K562 (cell line): ENCODE measurements around the gene CD52. TPM values are rescaled to one million over a fixed set of nuclear protein-coding genes. Genes with fewer than 3 reads are reported as not detected.
A peak's percentile ranks its signal among the peaks of the same experiment; 100 is the strongest.

Experiments
- ATAC-seq: fragments of 200-7000 bp; cut with Tn5 transposase; 3 replicates; pipeline ENCODE4 v1.9.1; 2020; ENCODE audit warnings: moderate library complexity
- BruUV-seq: library from RNA; stranded (reverse); fragments of 400-500 nt; replicated peaks from 2 replicates; lab custom pipeline; 2021; lab: Mats Ljungman, UMichigan
- CTCF ChIA-PET: fragments of 300-600 bp; formaldehyde crosslinking; extraction: SDS; loops from one replicate; lab custom pipeline; 2021; ENCODE audit warnings: low intra/inter-chr PET ratio; lab: Yijun Ruan, JAX
- POLR2A ChIA-PET: fragments of 300-600, 350-650 bp; sonication (Branson Sonifier 250); formaldehyde crosslinking; extraction: SDS; loops from one replicate; lab custom pipeline; 2021; ENCODE audit warnings: antibody characterized with exemption, inconsistent platforms; lab: Yijun Ruan, JAX
- DNase-seq, 4 experiments: peaks; one replicate each; pipeline versions ENCODE4 v3.0.0 to v3.0.0-alpha.2; 2011 to 2018; ENCODE audit warnings: low spot score in 3 of 4, mixed read lengths in 3 of 4; ENCODE audit errors: extremely low read depth in 1 of 4
- FAIRE-seq: peaks from 2 replicates; lab custom pipeline; 2011; peaks lifted over from hg19 to GRCh38; lab: Jason Lieb, UNC
- H2AFZ ChIP-seq: 2 replicates; pipeline ENCODE4 v1.6.0; 2011; ENCODE audit warnings: low read depth, low read length, control low read depth, inconsistent platforms
- H3K27ac ChIP-seq: fragments of 200-600 bp; 3 replicates; pipeline ENCODE4 v1.8.0; 2011; ENCODE audit warnings: low read depth, mild to moderate bottlenecking, control low read depth, inconsistent platforms, low read length, moderate library complexity, mixed read lengths; ENCODE audit errors: extremely low read depth
- H3K27me3 ChIP-seq, 2 experiments: fragments of 300-600 bp in 1 of 2; 2 replicates in 1 of 2; 3 replicates in 1 of 2; pipeline versions ENCODE4 v1.6.0 to v1.8.0; 2011; ENCODE audit warnings: inconsistent platforms in 2 of 2, low read length in 2 of 2, mild to moderate bottlenecking in 1 of 2, mixed read lengths in 1 of 2, moderate library complexity in 1 of 2; ENCODE audit not compliant: control insufficient read depth in 2 of 2, insufficient read depth in 2 of 2
- H3K36me3 ChIP-seq: fragments of 300-600 bp; 3 replicates; pipeline ENCODE4 v1.8.0; 2011; ENCODE audit warnings: mild to moderate bottlenecking, low read length, inconsistent platforms; ENCODE audit not compliant: control insufficient read depth, insufficient read depth
- H3K4me1 ChIP-seq, 2 experiments: fragments of 200-600 bp in 1 of 2; replicated peaks in 1 of 2; 2 replicates in 1 of 2; 3 replicates in 1 of 2; pipeline versions ENCODE4 v1.5.1 to v1.8.0; 2011; ENCODE audit warnings: inconsistent platforms in 2 of 2, low read length in 2 of 2, mild to moderate bottlenecking in 1 of 2, mixed read lengths in 1 of 2, moderate library complexity in 1 of 2; ENCODE audit not compliant: control insufficient read depth in 2 of 2, insufficient read depth in 2 of 2
- H3K4me2 ChIP-seq: 2 replicates; pipeline ENCODE4 v1.6.1; 2011; ENCODE audit warnings: low read length, control low read depth, inconsistent platforms, mixed read lengths; ENCODE audit not compliant: insufficient read depth
- H3K4me3 ChIP-seq: fragments of 200-600 bp; sonication (generic), shearing (Covaris generic); 2 replicates; pipeline ENCODE4 v1.5.1; 2016; ENCODE audit warnings: control low read depth, inconsistent platforms
- H3K79me2 ChIP-seq: fragments of 200-600 bp; 3 replicates; pipeline ENCODE4 v1.8.0; 2011; ENCODE audit warnings: low read length, inconsistent platforms; ENCODE audit not compliant: control insufficient read depth, insufficient read depth
- H3K9ac ChIP-seq, 2 experiments: 2 replicates each; pipeline versions ENCODE4 v1.6.0 to v1.6.1; 2011; ENCODE audit warnings: low read depth in 2 of 2, low read length in 2 of 2, control low read depth in 1 of 2, inconsistent platforms in 1 of 2, mild to moderate bottlenecking in 1 of 2, mixed read lengths in 1 of 2; ENCODE audit not compliant: insufficient read depth in 1 of 2
- H3K9me1 ChIP-seq: one replicate; pipeline ENCODE4 v1.6.0; 2011; ENCODE audit warnings: inconsistent platforms, mild to moderate bottlenecking, low read length, moderate library complexity; ENCODE audit not compliant: control insufficient read depth, insufficient read depth
- H3K9me3 ChIP-seq: replicated peaks from 2 replicates; pipeline ENCODE4 v1.5.1; 2011; ENCODE audit warnings: low read depth, low read length, inconsistent platforms; ENCODE audit not compliant: control insufficient read depth, insufficient read depth
- H4K20me1 ChIP-seq: replicated peaks from 2 replicates; pipeline ENCODE4 v1.6.1; 2011; ENCODE audit warnings: low read length, inconsistent platforms, mixed read lengths; ENCODE audit not compliant: control insufficient read depth, insufficient read depth
- BRD4 ChIP-seq: fragments of 200-600 bp; sonication (generic); IDR thresholded peaks from 2 replicates; pipeline ENCODE4 v1.6.1; 2017; ENCODE audit warnings: inconsistent platforms
- ESRRA ChIP-seq: fragments of 450-650 bp; IDR thresholded peaks from 2 replicates; pipeline ENCODE4 v1.6.1; 2014; ENCODE audit warnings: low read depth, mild to moderate bottlenecking, moderate library complexity, borderline replicate concordance
- FUS ChIP-seq: fragments of 200-400 bp; formaldehyde crosslinking; optimal IDR thresholded peaks from 2 replicates; pipeline ENCODE3; 2017; ENCODE audit warnings: low read depth, low read length
- HIVEP1 ChIP-seq: fragments of 250-450 bp; sonication (Bioruptor Pico); IDR thresholded peaks from 2 replicates; pipeline ENCODE4 v1.4.0; 2020; ENCODE audit warnings: mild to moderate bottlenecking
- PHF21A ChIP-seq: fragments of 450-650 bp; IDR thresholded peaks from 2 replicates; pipeline ENCODE4 v1.6.1; 2017; ENCODE audit warnings: low read depth, borderline replicate concordance
- POLR2AphosphoS5 ChIP-seq: IDR thresholded peaks from 2 replicates; pipeline ENCODE4 v1.6.1; 2011; ENCODE audit warnings: mild to moderate bottlenecking, low read depth, low read length, moderate library complexity; ENCODE audit not compliant: control insufficient read depth, insufficient read depth
- RAD21 ChIP-seq, 2 experiments: fragments of 250-450 bp in 1 of 2; fragments of 450-650 bp in 1 of 2; sonication (Bioruptor Pico) in 1 of 2; formaldehyde crosslinking in 1 of 2; IDR thresholded peaks in 1 of 2; conservative IDR thresholded peaks in 1 of 2; 2 replicates each; pipeline versions ENCODE4 v1.4.0 to v1.8.0; 2020 to 2022; ENCODE audit warnings: mild to moderate bottlenecking in 2 of 2, moderate library complexity in 1 of 2
- WGBS: fragments of 100-300 bp; shearing (Covaris generic); methylation state at CpG from one replicate; pipeline ENCODE4 v1.1.6; 2016; ENCODE audit warnings: low coverage, mixed read lengths; ENCODE audit not compliant: insufficient coverage; ENCODE audit errors: missing lambda C conversion rate; 5-methylcytosine and 5-hydroxymethylcytosine counted together
- in situ Hi-C: fragments of 300-500 bp; cut with MboI; formaldehyde crosslinking; loops from 4 replicates; pipeline ENCODE4 v1.15.0; 2018; ENCODE audit warnings: inconsistent platforms, mixed read lengths
- intact Hi-C: fragments of 100-400 bp; cut with micrococcal nuclease; formaldehyde crosslinking; loops from 2 replicates; pipeline ENCODE4 v1.14.2; 2022
- polyA plus RNA-seq, 8 experiments: library from polyadenylated mRNA; depleted of rRNA in 4 of 8; stranded (reverse) in 5 of 8; unstranded in 3 of 8; fragments of >200 nt; fragmentation: Nextera tagmentation in 2 of 8; fragmentation: Illumina TruSeq in 1 of 8; extraction: Ambion mirVana in 2 of 8; extraction: Trizol in 1 of 8; gene quantifications; 2 replicates each; pipeline versions ENCODE4 v1.2.1 to v1.2.3, GENCODE V29; 2011 to 2014; ENCODE audit warnings: inconsistent platforms in 1 of 8, missing spikeins in 1 of 8
- total RNA-seq, 7 experiments: library from RNA; depleted of rRNA in 6 of 7; stranded (reverse); fragments of >200 nt in 6 of 7; fragmentation: Illumina TruSeq in 2 of 7; extraction: Trizol in 2 of 7; gene quantifications; 2 replicates each; pipeline versions ENCODE4 v1.2.1 to v1.2.3, GENCODE V29; 2011 to 2021; ENCODE audit warnings: low replicate concordance in 1 of 7
- TF ChIP-seq, protein P1 (sequence below): fragments of 250-450 bp; sonication (Bioruptor Pico); IDR thresholded peaks from 2 replicates; pipeline ENCODE4 v1.8.0; 2022; ENCODE audit warnings: moderate library complexity, mild to moderate bottlenecking, inconsistent platforms
- TF ChIP-seq, protein P2 (sequence below): IDR thresholded peaks from 2 replicates; pipeline ENCODE4 v1.6.1; 2011; ENCODE audit not compliant: insufficient read length; ENCODE audit errors: extremely low read depth
- TF ChIP-seq, protein P3 (sequence below): fragments of 450-650 bp; formaldehyde crosslinking; conservative IDR thresholded peaks from 2 replicates; pipeline ENCODE4 v1.4.0; 2022; ENCODE audit warnings: mild to moderate bottlenecking, missing genetic modification characterization
- TF ChIP-seq, protein P4 (sequence below): sonication (generic); formaldehyde crosslinking; IDR thresholded peaks from 2 replicates; pipeline ENCODE4 v1.8.0; 2022; ENCODE audit warnings: mild to moderate bottlenecking, missing genetic modification reagents, borderline replicate concordance
- TF ChIP-seq, protein P5 (sequence below), 2 experiments: fragments of 450-650 bp in 1 of 2; IDR thresholded peaks; 2 replicates each; pipeline ENCODE4 v1.6.1; 2011 to 2017; ENCODE audit warnings: low read depth in 2 of 2, antibody characterized with exemption in 1 of 2, borderline replicate concordance in 1 of 2, low read length in 1 of 2, mild to moderate bottlenecking in 1 of 2, mixed read lengths in 1 of 2; ENCODE audit not compliant: control insufficient read depth in 1 of 2

Gene CD52
- total and polyA plus RNA-seq, 9 of the 15 experiments (the other 6 are each of a cell fraction or from before 2014, with no cell fraction given) = 34.9 to 488 (median 173) TPM

DNA sequence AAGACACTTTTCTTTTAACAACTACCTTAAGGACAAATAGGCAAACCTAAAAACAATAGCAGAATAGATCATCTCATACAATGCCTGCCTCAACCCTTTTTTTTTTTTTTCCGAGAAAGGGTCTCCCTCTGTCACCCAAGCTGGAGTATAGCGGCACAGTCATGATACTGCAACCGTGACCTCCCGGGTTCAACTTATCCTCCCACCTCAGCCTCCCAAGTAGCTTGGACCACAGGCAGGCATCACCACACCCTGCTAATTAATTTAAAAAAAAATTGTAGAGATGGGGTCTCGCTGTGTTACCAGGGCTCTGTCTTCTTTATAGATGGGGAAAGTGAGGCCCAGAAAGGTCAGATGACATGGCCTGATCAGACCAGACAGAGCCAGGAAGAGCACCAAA, 29.9 kb upstream of the CD52 start:
- H3K4me1 ChIP-seq = peaks cover 70 to 87% of the 10 kb centered on the region in 2 experiments
- ATAC-seq = no peak
- no peaks in the 10 kb centered on the region for H3K9me1 ChIP-seq
- peaks cover 12% of the 10 kb centered on the region; the same call in 1 of the 3 replicates for H3K36me3 ChIP-seq
- TF ChIP-seq, protein P1, sequence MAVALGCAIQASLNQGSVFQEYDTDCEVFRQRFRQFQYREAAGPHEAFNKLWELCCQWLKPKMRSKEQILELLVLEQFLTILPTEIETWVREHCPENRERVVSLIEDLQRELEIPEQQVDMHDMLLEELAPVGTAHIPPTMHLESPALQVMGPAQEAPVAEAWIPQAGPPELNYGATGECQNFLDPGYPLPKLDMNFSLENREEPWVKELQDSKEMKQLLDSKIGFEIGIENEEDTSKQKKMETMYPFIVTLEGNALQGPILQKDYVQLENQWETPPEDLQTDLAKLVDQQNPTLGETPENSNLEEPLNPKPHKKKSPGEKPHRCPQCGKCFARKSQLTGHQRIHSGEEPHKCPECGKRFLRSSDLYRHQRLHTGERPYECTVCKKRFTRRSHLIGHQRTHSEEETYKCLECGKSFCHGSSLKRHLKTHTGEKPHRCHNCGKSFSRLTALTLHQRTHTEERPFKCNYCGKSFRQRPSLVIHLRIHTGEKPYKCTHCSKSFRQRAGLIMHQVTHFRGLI (CRISPR knock-in tag) = no peak
- TF ChIP-seq, protein P2, sequence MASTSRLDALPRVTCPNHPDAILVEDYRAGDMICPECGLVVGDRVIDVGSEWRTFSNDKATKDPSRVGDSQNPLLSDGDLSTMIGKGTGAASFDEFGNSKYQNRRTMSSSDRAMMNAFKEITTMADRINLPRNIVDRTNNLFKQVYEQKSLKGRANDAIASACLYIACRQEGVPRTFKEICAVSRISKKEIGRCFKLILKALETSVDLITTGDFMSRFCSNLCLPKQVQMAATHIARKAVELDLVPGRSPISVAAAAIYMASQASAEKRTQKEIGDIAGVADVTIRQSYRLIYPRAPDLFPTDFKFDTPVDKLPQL = no peak
- TF ChIP-seq HIVEP1 (CRISPR knock-in tag) (no peak), ESRRA (no peak), POLR2AphosphoS5 (no peak), BRD4 (no peak), FUS (no peak), PHF21A (no peak), RAD21 (CRISPR knock-in tag; conservative IDR thresholded peaks at IDR 0.05 in 1 of 2, IDR thresholded peaks at IDR 0.05 in 1 of 2) (no peak)
- TF ChIP-seq, protein P3, sequence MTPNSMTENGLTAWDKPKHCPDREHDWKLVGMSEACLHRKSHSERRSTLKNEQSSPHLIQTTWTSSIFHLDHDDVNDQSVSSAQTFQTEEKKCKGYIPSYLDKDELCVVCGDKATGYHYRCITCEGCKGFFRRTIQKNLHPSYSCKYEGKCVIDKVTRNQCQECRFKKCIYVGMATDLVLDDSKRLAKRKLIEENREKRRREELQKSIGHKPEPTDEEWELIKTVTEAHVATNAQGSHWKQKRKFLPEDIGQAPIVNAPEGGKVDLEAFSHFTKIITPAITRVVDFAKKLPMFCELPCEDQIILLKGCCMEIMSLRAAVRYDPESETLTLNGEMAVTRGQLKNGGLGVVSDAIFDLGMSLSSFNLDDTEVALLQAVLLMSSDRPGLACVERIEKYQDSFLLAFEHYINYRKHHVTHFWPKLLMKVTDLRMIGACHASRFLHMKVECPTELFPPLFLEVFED (CRISPR knock-in tag) = no peak
- TF ChIP-seq, protein P4, sequence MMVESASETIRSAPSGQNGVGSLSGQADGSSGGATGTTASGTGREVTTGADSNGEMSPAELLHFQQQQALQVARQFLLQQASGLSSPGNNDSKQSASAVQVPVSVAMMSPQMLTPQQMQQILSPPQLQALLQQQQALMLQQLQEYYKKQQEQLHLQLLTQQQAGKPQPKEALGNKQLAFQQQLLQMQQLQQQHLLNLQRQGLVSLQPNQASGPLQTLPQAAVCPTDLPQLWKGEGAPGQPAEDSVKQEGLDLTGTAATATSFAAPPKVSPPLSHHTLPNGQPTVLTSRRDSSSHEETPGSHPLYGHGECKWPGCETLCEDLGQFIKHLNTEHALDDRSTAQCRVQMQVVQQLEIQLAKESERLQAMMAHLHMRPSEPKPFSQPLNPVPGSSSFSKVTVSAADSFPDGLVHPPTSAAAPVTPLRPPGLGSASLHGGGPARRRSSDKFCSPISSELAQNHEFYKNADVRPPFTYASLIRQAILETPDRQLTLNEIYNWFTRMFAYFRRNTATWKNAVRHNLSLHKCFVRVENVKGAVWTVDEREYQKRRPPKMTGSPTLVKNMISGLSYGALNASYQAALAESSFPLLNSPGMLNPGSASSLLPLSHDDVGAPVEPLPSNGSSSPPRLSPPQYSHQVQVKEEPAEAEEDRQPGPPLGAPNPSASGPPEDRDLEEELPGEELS (CRISPR knock-in tag) = no peak
- TF ChIP-seq, protein P5, sequence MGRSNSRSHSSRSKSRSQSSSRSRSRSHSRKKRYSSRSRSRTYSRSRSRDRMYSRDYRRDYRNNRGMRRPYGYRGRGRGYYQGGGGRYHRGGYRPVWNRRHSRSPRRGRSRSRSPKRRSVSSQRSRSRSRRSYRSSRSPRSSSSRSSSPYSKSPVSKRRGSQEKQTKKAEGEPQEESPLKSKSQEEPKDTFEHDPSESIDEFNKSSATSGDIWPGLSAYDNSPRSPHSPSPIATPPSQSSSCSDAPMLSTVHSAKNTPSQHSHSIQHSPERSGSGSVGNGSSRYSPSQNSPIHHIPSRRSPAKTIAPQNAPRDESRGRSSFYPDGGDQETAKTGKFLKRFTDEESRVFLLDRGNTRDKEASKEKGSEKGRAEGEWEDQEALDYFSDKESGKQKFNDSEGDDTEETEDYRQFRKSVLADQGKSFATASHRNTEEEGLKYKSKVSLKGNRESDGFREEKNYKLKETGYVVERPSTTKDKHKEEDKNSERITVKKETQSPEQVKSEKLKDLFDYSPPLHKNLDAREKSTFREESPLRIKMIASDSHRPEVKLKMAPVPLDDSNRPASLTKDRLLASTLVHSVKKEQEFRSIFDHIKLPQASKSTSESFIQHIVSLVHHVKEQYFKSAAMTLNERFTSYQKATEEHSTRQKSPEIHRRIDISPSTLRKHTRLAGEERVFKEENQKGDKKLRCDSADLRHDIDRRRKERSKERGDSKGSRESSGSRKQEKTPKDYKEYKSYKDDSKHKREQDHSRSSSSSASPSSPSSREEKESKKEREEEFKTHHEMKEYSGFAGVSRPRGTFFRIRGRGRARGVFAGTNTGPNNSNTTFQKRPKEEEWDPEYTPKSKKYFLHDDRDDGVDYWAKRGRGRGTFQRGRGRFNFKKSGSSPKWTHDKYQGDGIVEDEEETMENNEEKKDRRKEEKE (IDR thresholded peaks at IDR 0.05; ENCODE audit: borderline replicate concordance in 1 of 2, control insufficient read depth in 1 of 2, low read depth in 2 of 2, low read length in 1 of 2) = no peak
- TF ChIP-seq, all 486 proteins: peak for 0
- in situ Hi-C loops (loop anchor here (5.0 kb wide), 1 partner anchor 34 kb away; no protein-coding TSS in a partner anchor), intact Hi-C loops (loop anchor here (1.0 kb wide), 1 partner anchor 75 kb away; no protein-coding TSS in a partner anchor)
- ChIA-PET POLR2A (interaction anchor here (1.0 to 2.0 kb wide), 5 partner anchors 11 to 122 kb away, joined by 3 to 10 read pairs (median 6); partner anchors contain the start of gene CD52), CTCF (interaction anchor here (4.2 kb wide), 1 partner anchor 34 kb away, joined by 29 read pairs; no protein-coding TSS in a partner anchor)
- DNase-seq (peak in 1 of 4 experiments; percentile 14), FAIRE-seq (no peak)
- no peak overlapping the region for H2AFZ ChIP-seq
- BruUV-seq = no TSS peak
- peak overlapping the region in 1 of 2 experiments; percentile 42; a peak in 3 of 4 replicates for H3K9ac ChIP-seq
- H3K79me2 ChIP-seq = no peaks in the 10 kb centered on the region
- H4K20me1 ChIP-seq = no peaks in the 10 kb centered on the region
- no peak overlapping the region for H3K4me3 ChIP-seq
- H3K4me2 ChIP-seq = peak overlapping the region; percentile 40
- H3K27me3 ChIP-seq = no peaks in the 10 kb centered on the region
- WGBS = 40% methylated on average over 5 of the region's 5 CpGs
- H3K27ac ChIP-seq = peak overlapping the region; percentile 69
- no peaks in the 10 kb centered on the region for H3K9me3 ChIP-seq
